ENCODE results near the gene RHBDD1.

DNA sequence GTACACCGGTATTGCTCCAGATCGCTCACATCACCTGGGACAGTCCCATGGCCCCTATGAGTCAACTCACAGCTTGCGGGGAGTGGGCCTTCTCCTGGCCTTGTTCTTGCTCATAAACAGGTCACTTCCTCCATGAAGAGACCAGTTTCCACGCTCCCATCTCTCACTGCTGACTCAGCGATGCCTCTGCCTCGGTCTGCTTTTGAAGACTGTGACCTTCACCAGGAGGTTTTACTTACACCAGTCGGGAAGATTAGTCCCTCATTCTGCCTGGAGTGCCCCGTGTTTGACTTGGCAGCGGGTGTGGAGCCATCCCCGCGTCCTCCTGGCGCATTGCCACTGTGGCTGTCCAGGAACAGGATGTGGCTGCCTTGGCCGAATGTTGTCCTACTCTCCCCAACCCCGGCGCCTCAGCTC is 159.8 kb downstream of the RHBDD1 start:
- TF ChIP-seq MYC (IDR thresholded peaks at IDR 0.05; ENCODE audit: low read depth, low read length) (no peak), EZH2 (IDR thresholded peaks at IDR 0.05; ENCODE audit: borderline replicate concordance, low read depth, low read length, severe bottlenecking) (no peak), POLR2A (IDR thresholded peaks at IDR 0.05; ENCODE audit: low read depth, low read length) (no peak), FOS (IDR thresholded peaks at IDR 0.05; ENCODE audit: borderline replicate concordance, insufficient read depth, low read length) (no peak)
- TF ChIP-seq, protein P1, sequence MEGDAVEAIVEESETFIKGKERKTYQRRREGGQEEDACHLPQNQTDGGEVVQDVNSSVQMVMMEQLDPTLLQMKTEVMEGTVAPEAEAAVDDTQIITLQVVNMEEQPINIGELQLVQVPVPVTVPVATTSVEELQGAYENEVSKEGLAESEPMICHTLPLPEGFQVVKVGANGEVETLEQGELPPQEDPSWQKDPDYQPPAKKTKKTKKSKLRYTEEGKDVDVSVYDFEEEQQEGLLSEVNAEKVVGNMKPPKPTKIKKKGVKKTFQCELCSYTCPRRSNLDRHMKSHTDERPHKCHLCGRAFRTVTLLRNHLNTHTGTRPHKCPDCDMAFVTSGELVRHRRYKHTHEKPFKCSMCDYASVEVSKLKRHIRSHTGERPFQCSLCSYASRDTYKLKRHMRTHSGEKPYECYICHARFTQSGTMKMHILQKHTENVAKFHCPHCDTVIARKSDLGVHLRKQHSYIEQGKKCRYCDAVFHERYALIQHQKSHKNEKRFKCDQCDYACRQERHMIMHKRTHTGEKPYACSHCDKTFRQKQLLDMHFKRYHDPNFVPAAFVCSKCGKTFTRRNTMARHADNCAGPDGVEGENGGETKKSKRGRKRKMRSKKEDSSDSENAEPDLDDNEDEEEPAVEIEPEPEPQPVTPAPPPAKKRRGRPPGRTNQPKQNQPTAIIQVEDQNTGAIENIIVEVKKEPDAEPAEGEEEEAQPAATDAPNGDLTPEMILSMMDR (IDR thresholded peaks at IDR 0.05; ENCODE audit: extremely low read depth in 1 of 2, insufficient read depth in 1 of 2, low read depth in 1 of 2, low read length in 2 of 2): no peak
- TF ChIP-seq, protein P2, sequence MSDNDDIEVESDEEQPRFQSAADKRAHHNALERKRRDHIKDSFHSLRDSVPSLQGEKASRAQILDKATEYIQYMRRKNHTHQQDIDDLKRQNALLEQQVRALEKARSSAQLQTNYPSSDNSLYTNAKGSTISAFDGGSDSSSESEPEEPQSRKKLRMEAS (IDR thresholded peaks at IDR 0.05; ENCODE audit: insufficient read depth, insufficient read length): no peak
